Measurements from ENCODE around the gene HSPB2. TPM values are rescaled to one million over a fixed set of nuclear protein-coding genes. Genes with fewer than 3 reads are reported as not detected.
A peak's percentile ranks its signal among the peaks of the same experiment; 100 is the strongest.

Gene HSPB2
- total and polyA plus RNA-seq, 2 donors (not counting 1 experiment from before 2014, with no cell fraction given), result 2.5 to 2.8 TPM

- no peak for DNase-seq (ENCODE audit: low read depth in 2 of 2)
- Histone ChIP-seq H3K4me1 (ENCODE audit: control insufficient read depth, extremely low read depth, insufficient read depth, low read length) (no peaks in the 10 kb centered on the region), H3K9ac (ENCODE audit: insufficient read depth, low read length) (no peak overlapping the region), H2AFZ (ENCODE audit: low read length) (no peak overlapping the region), H3K27me3 (ENCODE audit: control insufficient read depth, insufficient read depth, low read length) (no peaks in the 10 kb centered on the region), H3K4me3 (replicated peaks in 1 of 4; ENCODE audit: control extremely low read depth in 1 of 4, insufficient read depth in 1 of 4, low read depth in 3 of 4, low read length in 4 of 4) (no peak overlapping the region), H3K36me3 (ENCODE audit: control insufficient read depth, insufficient read depth, low read length) (no peaks in the 10 kb centered on the region), H4K20me1 (ENCODE audit: control insufficient read depth, extremely low read depth, insufficient read depth, low read length) (no peaks in the 10 kb centered on the region), H3K4me2 (ENCODE audit: extremely low read depth, insufficient read depth, low read length) (no peak overlapping the region), H3K9me3 (ENCODE audit: control insufficient read depth, insufficient read depth, low read depth, low read length) (no peaks in the 10 kb centered on the region), H3K27ac (ENCODE audit: insufficient read depth, low read length) (no peak overlapping the region), H3K79me2 (ENCODE audit: control insufficient read depth, insufficient read depth, low read length) (no peaks in the 10 kb centered on the region)
- no peak for TF ChIP-seq CTCF (conservative IDR thresholded peaks at IDR 0.05 in 1 of 2, IDR thresholded peaks at IDR 0.05 in 1 of 2; ENCODE audit: low read depth in 1 of 2, low read length in 2 of 2)
- no peak for TF ChIP-seq EZH2 (IDR thresholded peaks at IDR 0.05; ENCODE audit: low read length, missing control alignments)
These were observed 26.5 kb upstream of the HSPB2 start for GRCh38 chr11:111886032-111886431.

DNA sequence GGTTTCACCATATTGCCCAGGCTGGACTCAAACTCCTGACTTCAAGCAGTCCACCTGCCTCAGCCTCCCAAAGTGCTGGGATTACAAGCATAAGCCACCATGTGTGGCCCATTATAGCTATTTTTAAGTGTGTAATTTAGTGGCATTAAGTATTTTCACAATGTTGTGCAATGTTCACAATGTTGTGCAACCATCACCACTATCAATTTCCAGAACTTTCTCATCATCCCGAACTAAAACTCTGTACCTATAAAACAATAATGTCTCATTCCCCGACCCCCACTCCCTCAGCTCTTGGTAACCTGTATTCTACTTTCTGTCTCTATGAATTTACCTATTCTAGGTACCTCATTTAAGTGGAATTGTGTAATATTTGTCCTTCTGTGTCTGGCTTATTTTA lies 25.7 kb upstream of the HSPB2 start:
- peak in 1 of 2 donors; percentile 1 for DNase-seq (ENCODE audit: low read depth in 2 of 2)
- Histone ChIP-seq H3K4me1 (ENCODE audit: control insufficient read depth, extremely low read depth, insufficient read depth, low read length) (no peaks in the 10 kb centered on the region), H3K36me3 (ENCODE audit: control insufficient read depth, insufficient read depth, low read length) (no peaks in the 10 kb centered on the region), H3K9me3 (ENCODE audit: control insufficient read depth, insufficient read depth, low read depth, low read length) (no peaks in the 10 kb centered on the region), H3K27me3 (ENCODE audit: control insufficient read depth, insufficient read depth, low read length) (no peaks in the 10 kb centered on the region), H4K20me1 (ENCODE audit: control insufficient read depth, extremely low read depth, insufficient read depth, low read length) (no peaks in the 10 kb centered on the region), H3K79me2 (ENCODE audit: control insufficient read depth, insufficient read depth, low read length) (no peaks in the 10 kb centered on the region), H3K4me3 (replicated peaks in 1 of 4; ENCODE audit: control extremely low read depth in 1 of 4, insufficient read depth in 1 of 4, low read depth in 3 of 4, low read length in 4 of 4) (no peak overlapping the region), H3K27ac (ENCODE audit: insufficient read depth, low read length) (no peak overlapping the region), H3K4me2 (ENCODE audit: extremely low read depth, insufficient read depth, low read length) (no peak overlapping the region), H3K9ac (ENCODE audit: insufficient read depth, low read length) (no peak overlapping the region), H2AFZ (ENCODE audit: low read length) (no peak overlapping the region)
- TF ChIP-seq CTCF (conservative IDR thresholded peaks at IDR 0.05 in 1 of 2, IDR thresholded peaks at IDR 0.05 in 1 of 2; ENCODE audit: low read depth in 1 of 2, low read length in 2 of 2) (no peak), EZH2 (IDR thresholded peaks at IDR 0.05; ENCODE audit: low read length, missing control alignments) (no peak)

DNA sequence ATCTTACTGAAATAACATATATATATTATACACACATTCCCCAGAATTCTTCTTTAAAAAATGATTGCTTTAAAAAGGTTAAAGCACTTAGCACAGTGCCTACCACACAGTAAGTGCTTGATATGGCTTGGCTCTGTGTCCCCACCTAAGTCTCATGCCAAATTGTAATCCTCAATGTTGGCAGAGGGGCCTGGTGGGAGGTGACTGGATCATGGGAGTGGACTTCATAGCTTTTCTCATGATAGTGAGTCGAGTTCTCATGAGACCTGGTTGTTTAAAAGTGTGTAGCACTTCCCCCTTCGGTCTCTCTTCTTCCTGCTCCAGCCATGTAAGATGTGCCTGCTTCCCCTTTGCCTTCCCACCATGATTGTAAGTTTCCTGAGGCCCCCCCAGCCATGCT lies 7.1 kb upstream of the HSPB2 start:
- H3K36me3 ChIP-seq (ENCODE audit: control insufficient read depth, insufficient read depth, low read length), result no peaks in the 10 kb centered on the region
- no peaks in the 10 kb centered on the region for H3K79me2 ChIP-seq (ENCODE audit: control insufficient read depth, insufficient read depth, low read length)
- DNase-seq (ENCODE audit: low read depth in 2 of 2), result no peak
- no peak overlapping the region for H3K4me2 ChIP-seq (ENCODE audit: extremely low read depth, insufficient read depth, low read length)
- no peak overlapping the region for H3K4me3 ChIP-seq (replicated peaks in 1 of 4; ENCODE audit: control extremely low read depth in 1 of 4, insufficient read depth in 1 of 4, low read depth in 3 of 4, low read length in 4 of 4)
- H3K4me1 ChIP-seq (ENCODE audit: control insufficient read depth, extremely low read depth, insufficient read depth, low read length), result no peaks in the 10 kb centered on the region
- no peak overlapping the region for H3K27ac ChIP-seq (ENCODE audit: insufficient read depth, low read length)
- no peaks in the 10 kb centered on the region for H3K9me3 ChIP-seq (ENCODE audit: control insufficient read depth, insufficient read depth, low read depth, low read length)
- H2AFZ ChIP-seq (ENCODE audit: low read length), result no peak overlapping the region
- no peaks in the 10 kb centered on the region for H3K27me3 ChIP-seq (ENCODE audit: control insufficient read depth, insufficient read depth, low read length)
- H4K20me1 ChIP-seq (ENCODE audit: control insufficient read depth, extremely low read depth, insufficient read depth, low read length), result no peaks in the 10 kb centered on the region
- H3K9ac ChIP-seq (ENCODE audit: insufficient read depth, low read length), result no peak overlapping the region
- no peak for TF ChIP-seq CTCF (conservative IDR thresholded peaks at IDR 0.05 in 1 of 2, IDR thresholded peaks at IDR 0.05 in 1 of 2; ENCODE audit: low read depth in 1 of 2, low read length in 2 of 2)
- no peak for TF ChIP-seq EZH2 (IDR thresholded peaks at IDR 0.05; ENCODE audit: low read length, missing control alignments)

Data from fibroblast of lung (primary cell).